GM06990 (cell line): ENCODE measurements around the gene ISCU.

ENCODE experiments used
- DNase-seq: peaks from one replicate; pipeline ENCODE4 v3.0.0-alpha.2; 2011; ENCODE audit not compliant: insufficient read length; ENCODE audit errors: extremely low read depth
- H3K27me3 ChIP-seq: replicated peaks from 2 replicates; pipeline ENCODE4 v1.6.0; 2011; ENCODE audit warnings: low read length; ENCODE audit not compliant: control insufficient read depth, insufficient read depth
- H3K36me3 ChIP-seq: 2 replicates; pipeline ENCODE4 v1.5.1; 2011; ENCODE audit warnings: low read length; ENCODE audit not compliant: control insufficient read depth, insufficient read depth
- H3K4me3 ChIP-seq: replicated peaks from 2 replicates; pipeline ENCODE4 v1.5.1; 2011; ENCODE audit warnings: low read depth, mild to moderate bottlenecking, control low read depth, low read length
- TF ChIP-seq, protein P1 (sequence below): IDR thresholded peaks from 2 replicates; pipeline ENCODE4 v1.5.1; 2011; ENCODE audit warnings: low read length, control low read depth, mild to moderate bottlenecking, inconsistent platforms; ENCODE audit not compliant: insufficient read depth, poor library complexity, severe bottlenecking

Gene ISCU

DNA sequence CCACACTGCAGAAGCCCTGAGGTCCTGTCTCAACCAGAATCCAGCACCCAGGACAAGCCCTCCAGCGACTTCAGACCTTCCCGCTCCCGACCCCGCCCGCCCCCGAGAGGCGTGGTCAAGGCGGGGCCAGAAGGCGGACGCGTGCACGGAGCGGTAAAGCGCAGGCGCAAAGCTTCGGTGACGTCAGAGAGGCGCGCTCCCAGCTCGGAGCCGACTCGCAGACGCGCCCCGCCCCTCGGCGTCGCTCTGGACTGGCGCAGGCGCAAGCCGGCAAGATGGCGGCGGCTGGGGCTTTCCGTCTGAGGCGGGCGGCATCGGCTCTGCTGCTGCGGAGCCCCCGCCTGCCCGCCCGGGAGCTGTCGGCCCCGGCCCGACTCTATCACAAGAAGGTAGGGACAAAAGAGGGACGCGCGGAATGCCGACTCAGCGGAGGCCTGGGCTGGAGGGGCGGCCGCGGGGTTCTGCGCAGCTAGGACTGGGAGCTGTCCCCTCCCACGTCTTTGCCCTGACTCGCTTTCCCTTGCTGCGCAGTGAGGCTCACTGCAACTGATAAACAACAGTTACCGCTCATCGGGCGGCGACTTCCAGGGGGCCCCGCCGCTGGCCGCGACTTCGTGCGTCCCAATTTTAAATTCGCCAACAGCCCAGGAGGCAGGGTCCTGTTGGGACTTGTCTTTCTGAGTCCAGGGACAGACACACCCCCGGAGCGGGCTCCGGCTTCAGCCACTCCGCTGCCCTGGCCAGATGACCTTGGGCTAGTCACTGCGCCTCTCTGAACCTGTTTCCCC is at the start of gene ISCU:
ISCU (plus strand) TSS at position 249 of the 788 bp plus-strand sequence; CDS start at position 276, 27 bp downstream.
- DNase-seq: peak; percentile 98
- Histone ChIP-seq H3K27me3 (no peaks in the 10 kb centered on the region), H3K4me3 (peak within 1 kb of the TSS; percentile 99), H3K36me3 (peaks cover 21% of the 10 kb centered on the region)
- TF ChIP-seq, protein P1, sequence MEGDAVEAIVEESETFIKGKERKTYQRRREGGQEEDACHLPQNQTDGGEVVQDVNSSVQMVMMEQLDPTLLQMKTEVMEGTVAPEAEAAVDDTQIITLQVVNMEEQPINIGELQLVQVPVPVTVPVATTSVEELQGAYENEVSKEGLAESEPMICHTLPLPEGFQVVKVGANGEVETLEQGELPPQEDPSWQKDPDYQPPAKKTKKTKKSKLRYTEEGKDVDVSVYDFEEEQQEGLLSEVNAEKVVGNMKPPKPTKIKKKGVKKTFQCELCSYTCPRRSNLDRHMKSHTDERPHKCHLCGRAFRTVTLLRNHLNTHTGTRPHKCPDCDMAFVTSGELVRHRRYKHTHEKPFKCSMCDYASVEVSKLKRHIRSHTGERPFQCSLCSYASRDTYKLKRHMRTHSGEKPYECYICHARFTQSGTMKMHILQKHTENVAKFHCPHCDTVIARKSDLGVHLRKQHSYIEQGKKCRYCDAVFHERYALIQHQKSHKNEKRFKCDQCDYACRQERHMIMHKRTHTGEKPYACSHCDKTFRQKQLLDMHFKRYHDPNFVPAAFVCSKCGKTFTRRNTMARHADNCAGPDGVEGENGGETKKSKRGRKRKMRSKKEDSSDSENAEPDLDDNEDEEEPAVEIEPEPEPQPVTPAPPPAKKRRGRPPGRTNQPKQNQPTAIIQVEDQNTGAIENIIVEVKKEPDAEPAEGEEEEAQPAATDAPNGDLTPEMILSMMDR: no peak

DNA sequence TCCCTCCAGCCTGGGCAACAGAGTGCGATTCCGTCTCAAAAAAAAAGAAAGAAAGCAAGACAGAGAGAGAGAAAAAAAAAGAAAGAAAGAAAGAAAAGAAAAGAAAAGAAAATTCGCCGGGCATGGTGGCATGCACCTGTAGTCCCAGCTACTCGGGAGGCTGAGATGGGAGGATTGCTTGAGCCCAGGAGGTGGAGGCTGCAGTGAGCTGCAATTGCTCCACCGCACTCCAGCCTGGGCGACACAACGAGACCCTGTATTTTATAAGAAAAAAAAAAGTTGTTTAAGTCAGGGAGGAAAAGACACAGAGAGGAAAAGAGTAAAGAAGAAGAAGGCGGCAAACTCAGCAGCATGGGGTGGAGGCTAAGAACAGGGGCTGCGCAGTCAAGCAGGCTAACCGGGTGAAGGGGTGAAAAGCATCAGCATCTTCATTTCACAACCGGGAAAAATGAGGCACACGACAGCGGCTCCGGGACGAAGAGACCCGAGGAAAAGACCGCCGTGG is 47.9 kb upstream of the ISCU start:
- TF ChIP-seq, protein P1: no peak
- H3K36me3 ChIP-seq: peaks cover 21% of the 10 kb centered on the region
- peak overlapping the region; percentile 50 for H3K4me3 ChIP-seq
- no peaks in the 10 kb centered on the region for H3K27me3 ChIP-seq
- no peak for DNase-seq

DNA sequence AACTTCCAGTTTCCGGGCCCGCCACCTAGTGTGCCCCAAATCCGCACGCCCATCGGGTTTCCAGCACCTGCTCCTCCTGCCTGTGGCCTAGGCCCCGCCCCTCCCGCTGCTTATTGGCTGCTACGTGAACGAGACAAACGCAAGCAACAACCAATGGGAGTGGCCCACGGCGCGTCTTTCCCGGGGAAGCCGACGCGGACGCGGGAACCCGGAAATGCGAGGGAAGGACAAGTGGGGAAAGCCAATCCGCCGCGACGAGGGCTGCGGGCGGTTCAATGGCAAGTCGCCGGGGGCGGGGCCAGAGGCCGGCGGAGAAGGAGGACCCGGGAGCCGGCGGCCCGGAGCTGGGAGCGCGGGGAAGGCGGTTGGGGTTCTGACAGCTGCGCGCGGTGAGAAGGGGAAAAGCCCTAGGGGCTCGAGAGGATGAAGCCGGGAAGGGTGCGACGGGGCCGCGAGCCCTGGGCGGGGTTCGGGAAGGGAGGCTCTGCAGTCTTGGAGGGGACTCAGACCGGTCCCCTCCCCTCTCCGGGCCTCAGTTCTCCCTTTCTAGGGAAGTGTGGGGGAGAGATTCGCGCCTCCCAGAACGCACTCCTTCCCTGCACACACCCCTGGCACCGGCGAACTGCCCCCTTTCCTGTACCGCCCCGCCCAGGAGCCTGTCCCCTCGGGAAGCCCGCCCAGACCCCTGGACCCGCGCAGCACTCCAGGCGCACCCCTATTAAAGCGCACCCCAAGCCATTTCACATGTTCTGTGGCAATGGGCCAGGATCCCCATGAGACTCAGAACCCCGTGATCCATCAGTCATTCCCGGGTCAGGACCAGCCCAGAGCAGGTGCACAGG is 47.2 kb upstream of the ISCU start, which contains the start of gene FICD:
FICD (plus strand) TSS at position 305 of the 842 bp plus-strand sequence. CDS start 1,696 bp downstream, outside the sequence.
- peak within 1 kb of the TSS; percentile 91 for H3K4me3 ChIP-seq
- no peaks in the 10 kb centered on the region for H3K27me3 ChIP-seq
- TF ChIP-seq, protein P1: peak; percentile 15
- H3K36me3 ChIP-seq: peaks cover 26% of the 10 kb centered on the region
- DNase-seq: peak; percentile 99

DNA sequence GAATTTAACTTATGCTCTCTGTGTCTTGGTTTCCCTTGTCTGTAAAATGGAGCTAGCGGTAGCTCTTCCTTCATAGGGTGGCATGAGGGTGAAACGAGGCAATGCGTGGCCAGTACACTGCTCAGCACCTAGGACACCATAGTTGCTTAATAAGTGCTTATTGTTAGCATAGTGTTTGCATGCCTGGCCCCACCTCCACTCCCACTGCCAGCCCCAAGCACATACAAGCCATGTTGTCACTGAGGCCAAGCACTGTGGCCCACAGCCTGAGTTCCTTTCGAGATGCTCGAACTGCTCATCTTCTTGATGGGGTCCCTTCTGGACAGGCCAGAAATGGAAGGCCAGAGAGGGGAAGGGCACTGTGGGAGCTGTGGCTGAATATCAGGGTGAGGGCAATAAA is 46.5 kb upstream of the ISCU start:
- Histone ChIP-seq H3K27me3 (no peaks in the 10 kb centered on the region), H3K36me3 (peaks cover 30% of the 10 kb centered on the region), H3K4me3 (peak overlapping the region; percentile 91)
- peak; percentile 35 for DNase-seq
- TF ChIP-seq, protein P1: no peak

DNA sequence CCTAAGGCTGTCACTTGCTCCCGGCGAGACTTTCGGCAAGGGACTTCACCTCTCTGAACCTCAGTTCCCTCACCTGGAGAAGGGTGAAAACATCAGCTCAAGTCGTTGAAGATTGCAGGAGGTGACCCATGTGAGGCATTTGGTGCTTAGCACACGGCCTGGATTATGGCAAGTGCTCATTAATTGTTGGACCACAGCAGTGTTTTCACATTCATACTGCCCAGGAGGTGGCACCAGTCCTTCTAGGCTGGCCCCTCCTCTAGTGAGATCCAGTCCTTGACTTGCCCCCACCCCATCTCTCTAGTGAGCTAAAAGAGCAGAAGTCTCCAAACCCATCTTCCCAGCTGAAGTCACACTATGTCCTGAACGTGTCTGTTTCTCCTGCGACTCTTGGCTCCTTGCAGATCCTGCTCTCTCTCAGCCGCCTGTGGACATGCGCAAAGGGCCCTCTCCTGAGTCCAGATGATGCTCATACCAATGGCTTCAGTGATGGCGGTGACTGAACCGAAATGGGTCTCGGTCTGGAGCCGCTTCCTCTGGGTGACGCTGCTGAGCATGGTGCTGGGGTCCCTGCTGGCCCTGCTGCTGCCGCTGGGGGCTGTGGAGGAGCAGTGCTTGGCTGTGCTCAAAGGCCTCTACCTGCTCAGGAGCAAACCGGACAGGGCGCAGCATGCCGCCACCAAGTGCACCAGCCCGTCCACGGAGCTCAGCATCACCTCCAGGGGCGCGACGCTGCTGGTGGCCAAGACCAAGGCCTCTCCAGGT is 45.7 kb upstream of the ISCU start:
- Histone ChIP-seq H3K4me3 (peak overlapping the region; percentile 91), H3K36me3 (peaks cover 34% of the 10 kb centered on the region), H3K27me3 (no peaks in the 10 kb centered on the region)
- TF ChIP-seq, protein P1: peak; percentile 25
- no peak for DNase-seq
